Choroid plexus epithelial cell (primary cell): ENCODE measurements around the gene ATP6V1F.

Source experiments
- DNase-seq: peaks from one replicate; pipeline ENCODE4 v3.0.0-alpha.2; 2010; ENCODE audit warnings: low read depth
- H3K4me3 ChIP-seq: 2 replicates; pipeline ENCODE4 v1.5.1; 2011; ENCODE audit warnings: low read depth, mild to moderate bottlenecking, control low read depth, low read length, moderate library complexity
- TF ChIP-seq, protein P1 (sequence below): conservative IDR thresholded peaks from 2 replicates; pipeline ENCODE4 v1.5.1; 2011; ENCODE audit warnings: low read depth, mild to moderate bottlenecking, control low read depth, inconsistent platforms, low read length, moderate library complexity

Gene ATP6V1F

DNA sequence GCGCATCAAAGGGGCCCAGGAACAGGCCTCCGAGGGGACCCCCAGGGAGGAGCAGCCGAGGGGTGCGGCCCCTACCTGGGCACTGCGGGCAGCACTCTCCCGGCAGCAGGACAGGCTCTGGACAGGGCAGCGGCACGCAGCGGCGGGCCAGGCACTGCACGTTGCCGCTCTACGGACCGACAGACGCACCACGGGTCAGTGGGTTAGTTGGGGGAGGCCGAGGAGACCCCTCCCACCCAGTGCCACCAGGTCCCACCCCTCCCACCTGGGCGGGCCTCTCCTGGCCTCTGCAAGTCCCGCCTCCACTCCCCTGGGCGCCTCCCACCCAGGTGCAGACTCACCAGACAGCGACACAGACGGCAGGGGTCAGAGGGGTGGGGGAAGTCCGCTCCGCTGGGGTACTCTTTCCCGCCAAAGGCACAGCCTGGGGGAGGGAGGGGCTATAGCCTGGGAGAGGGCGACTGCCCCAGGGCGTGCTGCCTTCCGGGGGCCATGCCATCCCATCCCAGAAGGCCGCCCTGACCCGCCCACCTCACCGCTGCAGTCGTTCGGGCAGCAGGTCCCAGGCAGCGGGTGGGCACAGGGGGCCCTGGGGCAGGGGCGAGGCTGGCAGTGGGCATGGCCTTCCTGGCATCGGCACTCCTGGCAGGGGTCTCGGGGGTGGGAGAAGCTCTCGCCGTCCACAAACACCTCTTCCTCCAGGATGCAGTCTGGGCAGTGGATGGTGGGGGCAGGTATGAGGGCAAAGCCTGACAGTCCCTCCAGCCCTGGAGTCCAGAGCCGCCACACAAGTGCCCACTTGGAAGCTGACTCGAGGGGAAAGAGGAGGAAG lies 28.7 kb downstream of the ATP6V1F start:
- DNase-seq, result no peak
- H3K4me3 ChIP-seq, result no peak overlapping the region
- TF ChIP-seq, protein P1, sequence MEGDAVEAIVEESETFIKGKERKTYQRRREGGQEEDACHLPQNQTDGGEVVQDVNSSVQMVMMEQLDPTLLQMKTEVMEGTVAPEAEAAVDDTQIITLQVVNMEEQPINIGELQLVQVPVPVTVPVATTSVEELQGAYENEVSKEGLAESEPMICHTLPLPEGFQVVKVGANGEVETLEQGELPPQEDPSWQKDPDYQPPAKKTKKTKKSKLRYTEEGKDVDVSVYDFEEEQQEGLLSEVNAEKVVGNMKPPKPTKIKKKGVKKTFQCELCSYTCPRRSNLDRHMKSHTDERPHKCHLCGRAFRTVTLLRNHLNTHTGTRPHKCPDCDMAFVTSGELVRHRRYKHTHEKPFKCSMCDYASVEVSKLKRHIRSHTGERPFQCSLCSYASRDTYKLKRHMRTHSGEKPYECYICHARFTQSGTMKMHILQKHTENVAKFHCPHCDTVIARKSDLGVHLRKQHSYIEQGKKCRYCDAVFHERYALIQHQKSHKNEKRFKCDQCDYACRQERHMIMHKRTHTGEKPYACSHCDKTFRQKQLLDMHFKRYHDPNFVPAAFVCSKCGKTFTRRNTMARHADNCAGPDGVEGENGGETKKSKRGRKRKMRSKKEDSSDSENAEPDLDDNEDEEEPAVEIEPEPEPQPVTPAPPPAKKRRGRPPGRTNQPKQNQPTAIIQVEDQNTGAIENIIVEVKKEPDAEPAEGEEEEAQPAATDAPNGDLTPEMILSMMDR, result no peak

DNA sequence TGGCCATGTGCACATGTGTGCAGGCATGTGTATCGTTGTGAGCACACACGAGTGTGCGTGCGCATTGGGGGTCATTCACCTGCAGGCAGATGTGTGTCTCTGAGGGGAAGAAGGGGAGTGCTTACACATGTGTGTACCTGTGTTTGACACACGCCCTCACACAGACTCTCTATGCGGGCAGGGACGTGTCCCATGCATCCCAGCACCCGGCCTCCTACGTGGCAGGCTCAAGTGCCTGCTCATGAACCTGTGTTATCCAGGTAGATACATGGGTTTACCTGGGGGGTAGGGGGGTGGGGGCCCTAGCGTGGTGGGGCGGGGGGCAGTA lies 29.2 kb downstream of the ATP6V1F start:
- DNase-seq, result no peak
- no peak overlapping the region for H3K4me3 ChIP-seq
- TF ChIP-seq, protein P1, result no peak

DNA sequence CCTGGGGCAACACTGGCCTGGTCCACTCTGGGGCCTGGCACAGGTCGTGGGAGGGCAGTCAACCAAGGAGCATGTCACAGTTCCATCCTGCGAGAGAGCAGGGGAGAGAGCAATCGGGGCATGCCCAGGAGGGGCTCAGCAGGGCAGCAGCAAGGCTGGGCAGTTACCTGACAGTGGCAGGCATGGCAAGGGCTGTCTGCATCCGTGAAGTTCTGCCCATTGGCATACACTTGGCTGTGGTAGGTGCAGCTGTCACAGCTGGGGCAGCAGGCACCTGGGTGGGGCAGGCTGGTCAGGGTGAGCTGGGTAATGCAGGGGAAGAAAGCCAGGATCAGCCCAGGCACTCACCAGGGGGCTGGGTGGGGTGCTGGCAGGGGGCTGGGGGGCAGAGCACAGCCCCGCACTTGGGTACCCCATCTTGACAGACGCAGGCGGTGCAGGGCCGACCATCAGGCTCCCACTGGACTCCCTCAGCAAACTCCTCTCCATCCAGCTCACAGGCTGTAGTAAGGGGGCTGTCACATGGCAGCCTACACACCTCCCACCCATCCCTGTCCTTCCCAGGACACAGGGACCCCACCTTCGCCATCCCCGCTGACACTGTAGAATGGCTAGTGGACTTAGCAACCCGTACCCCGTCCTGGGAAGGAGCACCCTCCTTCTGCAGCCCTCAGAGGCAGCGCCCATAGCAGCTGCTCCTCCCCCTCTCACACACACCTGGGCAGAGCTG lies 30.0 kb downstream of the ATP6V1F start:
- no peak for DNase-seq
- TF ChIP-seq, protein P1, result no peak
- H3K4me3 ChIP-seq, result no peak overlapping the region

DNA sequence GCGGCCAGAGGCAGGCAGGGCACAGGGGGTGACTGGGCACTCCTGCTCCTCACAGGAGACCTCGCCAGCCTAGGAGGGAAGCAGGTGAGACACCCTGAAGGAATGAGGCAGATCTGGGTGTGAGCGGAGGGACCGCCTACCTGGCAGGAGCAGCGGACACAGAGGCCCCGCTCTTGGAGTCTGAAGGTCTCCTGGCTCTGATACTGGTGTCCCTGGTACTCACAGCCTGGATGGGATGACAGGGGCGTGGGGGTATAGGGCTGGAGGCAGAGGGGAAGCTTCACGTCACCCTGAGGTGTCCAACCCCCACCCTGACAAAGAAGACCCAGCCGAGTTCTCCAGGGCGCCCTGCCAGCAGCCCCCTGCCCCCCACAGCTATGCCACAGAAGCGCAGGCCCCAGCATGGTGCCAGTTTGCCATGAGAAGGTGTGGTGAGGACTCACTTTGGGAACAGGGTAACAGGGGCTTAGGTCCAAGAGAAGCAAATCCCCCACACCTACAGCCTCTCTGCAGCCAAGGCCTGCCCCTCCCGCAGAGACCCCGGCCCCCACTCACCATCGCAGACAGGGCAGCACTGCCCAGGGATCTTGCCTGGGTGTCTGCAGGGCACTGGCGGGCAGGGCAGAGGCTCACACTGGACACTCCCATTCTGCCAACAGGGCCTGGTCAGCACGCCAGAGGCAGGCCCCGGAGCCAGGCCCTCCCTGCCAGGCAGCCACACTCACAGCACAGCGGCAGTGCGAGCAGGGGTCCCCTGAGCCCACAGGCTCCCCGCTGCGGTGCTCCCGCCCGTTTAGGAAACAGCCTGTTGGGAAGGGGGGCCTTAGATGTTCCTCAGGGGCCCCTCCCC lies 30.8 kb downstream of the ATP6V1F start:
- no peak for DNase-seq
- TF ChIP-seq, protein P1, result no peak
- H3K4me3 ChIP-seq, result no peak overlapping the region

DNA sequence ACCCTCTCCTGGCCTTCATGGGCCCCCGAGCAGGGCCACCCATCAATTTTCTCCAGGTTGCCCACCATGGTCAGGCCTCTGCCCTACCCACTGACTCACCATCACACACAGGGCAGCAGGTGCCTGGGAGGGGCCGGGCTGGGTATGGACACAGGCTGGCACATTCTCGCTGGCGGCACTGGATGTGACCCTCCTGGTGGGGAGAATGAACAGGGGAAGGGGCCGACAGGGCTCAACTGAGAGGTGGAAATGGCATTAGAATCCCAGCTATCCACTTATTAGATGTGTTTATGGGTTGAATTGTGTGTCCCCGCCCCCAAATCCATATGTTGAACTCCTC lies 31.4 kb downstream of the ATP6V1F start:
- H3K4me3 ChIP-seq, result no peak overlapping the region
- DNase-seq, result no peak
- TF ChIP-seq, protein P1, result no peak

DNA sequence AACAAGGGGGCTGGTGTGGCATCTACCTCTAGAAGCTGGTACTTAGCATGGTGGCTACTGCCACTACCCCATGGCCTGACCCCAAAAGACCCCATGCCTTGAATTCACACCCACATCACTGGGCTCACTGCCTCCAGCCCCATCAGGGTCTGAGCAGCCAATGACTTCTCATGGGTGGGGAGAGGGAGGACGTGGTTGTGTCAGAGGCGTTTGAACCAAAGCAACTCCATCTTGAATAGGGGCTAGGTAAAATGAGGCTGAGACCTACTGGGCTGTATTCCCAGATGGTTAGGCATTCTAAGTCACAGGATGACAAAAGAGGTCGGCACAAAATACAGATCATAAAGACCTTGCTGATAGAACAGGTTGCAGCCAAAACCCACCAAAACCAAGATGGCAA lies 32.7 kb downstream of the ATP6V1F start:
- no peak overlapping the region for H3K4me3 ChIP-seq
- DNase-seq, result no peak
- TF ChIP-seq, protein P1, result no peak
